ENCODE results near the gene THTPA. TPM values are rescaled to one million over a fixed set of nuclear protein-coding genes. Genes with fewer than 3 reads are reported as not detected.
"Not testable (repeated sequence)": the region's sequence is repeated elsewhere in the genome, so short reads cannot be mapped to it uniquely, and the experiment has no call there.

Gene THTPA
- total RNA-seq, 1 donor from 2014 or later: 6.9 TPM

DNA sequence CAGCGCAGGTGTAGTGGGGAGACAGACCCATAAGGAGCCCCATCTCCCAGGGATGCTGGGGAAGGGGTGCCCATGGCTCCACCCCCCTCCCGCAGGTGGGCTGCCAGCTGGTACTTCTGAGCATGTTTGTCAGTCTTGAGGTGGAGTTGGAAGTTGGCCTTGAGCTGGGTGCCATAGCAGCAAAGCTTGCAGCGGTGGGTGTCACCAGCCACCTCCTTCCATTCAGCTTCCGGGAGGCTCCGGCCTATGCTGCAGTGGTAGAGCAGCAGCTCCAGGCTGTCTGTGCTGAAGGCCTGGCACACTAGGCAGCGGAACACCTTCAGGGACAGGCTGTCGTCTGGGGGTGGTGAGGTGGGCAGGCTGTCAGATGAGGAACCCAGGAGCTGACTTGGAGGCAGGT is 23.4 kb upstream of the THTPA start:
- H3K9me3 Mint-ChIP-seq (ENCODE audit: unreplicated experiment): no peaks in the 10 kb centered on the region
- H3K4me3 Mint-ChIP-seq (ENCODE audit: unreplicated experiment): peak overlapping the region; percentile 51
- H3K27me3 Mint-ChIP-seq (ENCODE audit: unreplicated experiment): peaks cover 22% of the 10 kb centered on the region
- H3K36me3 Mint-ChIP-seq (ENCODE audit: low read depth, unreplicated experiment): peaks cover 28% of the 10 kb centered on the region
- H3K4me1 Mint-ChIP-seq (ENCODE audit: unreplicated experiment): peaks cover 39% of the 10 kb centered on the region
- H3K27ac Mint-ChIP-seq (ENCODE audit: unreplicated experiment): no peak overlapping the region
- TF ChIP-seq, protein P1, sequence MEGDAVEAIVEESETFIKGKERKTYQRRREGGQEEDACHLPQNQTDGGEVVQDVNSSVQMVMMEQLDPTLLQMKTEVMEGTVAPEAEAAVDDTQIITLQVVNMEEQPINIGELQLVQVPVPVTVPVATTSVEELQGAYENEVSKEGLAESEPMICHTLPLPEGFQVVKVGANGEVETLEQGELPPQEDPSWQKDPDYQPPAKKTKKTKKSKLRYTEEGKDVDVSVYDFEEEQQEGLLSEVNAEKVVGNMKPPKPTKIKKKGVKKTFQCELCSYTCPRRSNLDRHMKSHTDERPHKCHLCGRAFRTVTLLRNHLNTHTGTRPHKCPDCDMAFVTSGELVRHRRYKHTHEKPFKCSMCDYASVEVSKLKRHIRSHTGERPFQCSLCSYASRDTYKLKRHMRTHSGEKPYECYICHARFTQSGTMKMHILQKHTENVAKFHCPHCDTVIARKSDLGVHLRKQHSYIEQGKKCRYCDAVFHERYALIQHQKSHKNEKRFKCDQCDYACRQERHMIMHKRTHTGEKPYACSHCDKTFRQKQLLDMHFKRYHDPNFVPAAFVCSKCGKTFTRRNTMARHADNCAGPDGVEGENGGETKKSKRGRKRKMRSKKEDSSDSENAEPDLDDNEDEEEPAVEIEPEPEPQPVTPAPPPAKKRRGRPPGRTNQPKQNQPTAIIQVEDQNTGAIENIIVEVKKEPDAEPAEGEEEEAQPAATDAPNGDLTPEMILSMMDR (IDR thresholded peaks at IDR 0.05; ENCODE audit: unreplicated experiment): no peak
- no peak for DNase-seq (ENCODE audit: low spot score)

DNA sequence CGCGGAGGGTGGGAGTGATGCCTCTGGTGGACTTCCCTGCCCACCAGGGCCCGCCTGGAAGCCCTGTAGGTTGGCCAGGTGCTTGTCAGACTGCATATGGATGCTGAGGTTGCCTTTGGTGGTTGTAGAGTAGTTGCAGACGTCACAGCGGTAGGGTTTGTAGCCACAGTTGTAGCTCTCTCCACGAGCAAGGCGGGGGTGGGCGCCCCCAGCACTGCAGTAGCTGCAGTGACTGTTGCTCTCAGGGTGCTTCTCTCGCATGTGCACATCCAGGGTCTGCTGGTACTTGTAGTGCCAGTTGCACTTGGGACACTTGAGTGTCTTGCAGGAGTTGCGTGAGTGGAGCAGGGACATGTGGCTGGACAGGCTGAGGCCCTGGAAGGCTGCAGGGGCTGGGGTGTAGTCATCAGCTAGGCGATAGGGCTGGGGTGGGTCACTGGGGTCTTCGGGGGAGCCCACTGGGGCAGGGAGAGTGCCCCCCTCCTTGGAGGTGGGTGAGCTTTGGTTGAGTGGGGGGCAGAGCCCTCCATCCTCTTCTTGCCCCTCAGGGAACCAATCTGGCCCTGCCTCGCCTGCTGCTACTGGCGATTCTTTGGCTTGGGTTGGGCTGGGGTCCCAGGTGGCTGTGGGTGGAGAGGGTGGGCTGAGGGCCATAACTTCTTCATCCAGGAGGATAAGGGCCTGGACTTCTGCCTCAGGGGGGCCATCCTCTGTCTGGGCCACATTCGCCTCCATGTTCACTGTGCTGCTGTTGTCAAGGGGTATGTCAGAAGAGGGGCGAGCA is 22.2 kb upstream of the THTPA start:
- Mint-ChIP-seq H3K9me3 (ENCODE audit: unreplicated experiment) (no peaks in the 10 kb centered on the region), H3K36me3 (ENCODE audit: low read depth, unreplicated experiment) (peaks cover 19% of the 10 kb centered on the region), H3K4me1 (ENCODE audit: unreplicated experiment) (peaks cover 43% of the 10 kb centered on the region), H3K4me3 (ENCODE audit: unreplicated experiment) (no peak overlapping the region), H3K27me3 (ENCODE audit: unreplicated experiment) (peaks cover 17% of the 10 kb centered on the region), H3K27ac (ENCODE audit: unreplicated experiment) (no peak overlapping the region)
- DNase-seq (ENCODE audit: low spot score): no peak
- TF ChIP-seq, protein P1 (IDR thresholded peaks at IDR 0.05; ENCODE audit: unreplicated experiment): no peak

GRCh38 chr14:23535943-23536342 is 20.1 kb upstream of the THTPA start:
- Mint-ChIP-seq H3K27ac (ENCODE audit: unreplicated experiment) (no peak overlapping the region), H3K4me1 (ENCODE audit: unreplicated experiment) (peaks cover 34% of the 10 kb centered on the region), H3K9me3 (ENCODE audit: unreplicated experiment) (no peaks in the 10 kb centered on the region), H3K36me3 (ENCODE audit: low read depth, unreplicated experiment) (peaks cover 24% of the 10 kb centered on the region), H3K4me3 (ENCODE audit: unreplicated experiment) (no peak overlapping the region), H3K27me3 (ENCODE audit: unreplicated experiment) (peaks cover 17% of the 10 kb centered on the region)
- no peak for DNase-seq (ENCODE audit: low spot score)
- TF ChIP-seq, protein P1 (IDR thresholded peaks at IDR 0.05; ENCODE audit: unreplicated experiment): no peak

- H3K4me1 Mint-ChIP-seq (ENCODE audit: unreplicated experiment): peaks cover 29% of the 10 kb centered on the region
- H3K27ac Mint-ChIP-seq (ENCODE audit: unreplicated experiment): no peak overlapping the region
- H3K9me3 Mint-ChIP-seq (ENCODE audit: unreplicated experiment): no peaks in the 10 kb centered on the region
- TF ChIP-seq, protein P1 (IDR thresholded peaks at IDR 0.05; ENCODE audit: unreplicated experiment): no peak
- H3K4me3 Mint-ChIP-seq (ENCODE audit: unreplicated experiment): no peak overlapping the region
- H3K36me3 Mint-ChIP-seq (ENCODE audit: low read depth, unreplicated experiment): peaks cover 24% of the 10 kb centered on the region
- peaks cover 16% of the 10 kb centered on the region for H3K27me3 Mint-ChIP-seq (ENCODE audit: unreplicated experiment)
- no peak for DNase-seq (ENCODE audit: low spot score)
These were observed 19.6 kb upstream of the THTPA start for GRCh38 chr14:23536494-23536893.

DNA sequence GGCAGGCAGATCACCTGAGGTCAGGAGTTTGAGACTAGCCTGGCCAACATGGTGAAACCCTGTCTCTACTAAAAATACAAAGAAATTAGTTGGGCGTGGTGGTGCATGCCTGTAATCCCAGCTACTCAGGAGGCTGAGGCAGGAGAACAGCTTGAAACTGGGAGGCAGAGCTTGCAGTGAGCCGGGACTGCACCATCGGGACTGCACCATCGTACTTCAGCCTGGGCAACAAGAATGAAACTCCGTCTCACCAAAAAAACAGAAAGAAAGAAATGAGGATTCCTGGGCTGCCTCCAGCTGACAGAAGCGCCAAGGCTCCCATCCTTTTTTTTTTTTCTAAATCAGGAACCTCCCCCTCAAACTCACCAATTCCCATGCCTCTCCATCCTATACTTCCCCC is 19.2 kb upstream of the THTPA start:
- H3K27ac Mint-ChIP-seq (ENCODE audit: unreplicated experiment); H3K4me3 Mint-ChIP-seq (ENCODE audit: unreplicated experiment); H3K9me3 Mint-ChIP-seq (ENCODE audit: unreplicated experiment); DNase-seq (ENCODE audit: low spot score): not testable (repeated sequence)
- peaks cover 24% of the 10 kb centered on the region for H3K36me3 Mint-ChIP-seq (ENCODE audit: low read depth, unreplicated experiment)
- H3K27me3 Mint-ChIP-seq (ENCODE audit: unreplicated experiment): peaks cover 15% of the 10 kb centered on the region
- H3K4me1 Mint-ChIP-seq (ENCODE audit: unreplicated experiment): peaks cover 28% of the 10 kb centered on the region
